B cell (primary cell): ENCODE measurements around the gene ADCY3.

Experiments
- EZH2 ChIP-seq: IDR thresholded peaks from 2 replicates; pipeline ENCODE4 v1.6.1; 2012; ENCODE audit warnings: borderline replicate concordance, low read depth, mild to moderate bottlenecking, moderate library complexity, low read length; ENCODE audit not compliant: insufficient read depth, poor library complexity, severe bottlenecking
- TF ChIP-seq, protein P1 (sequence below): fragments of 200-600 bp; IDR thresholded peaks from one replicate; pipeline ENCODE4 v1.8.0; 2022; ENCODE audit warnings: antibody characterized with exemption, mild to moderate bottlenecking

- TF ChIP-seq, protein P1, sequence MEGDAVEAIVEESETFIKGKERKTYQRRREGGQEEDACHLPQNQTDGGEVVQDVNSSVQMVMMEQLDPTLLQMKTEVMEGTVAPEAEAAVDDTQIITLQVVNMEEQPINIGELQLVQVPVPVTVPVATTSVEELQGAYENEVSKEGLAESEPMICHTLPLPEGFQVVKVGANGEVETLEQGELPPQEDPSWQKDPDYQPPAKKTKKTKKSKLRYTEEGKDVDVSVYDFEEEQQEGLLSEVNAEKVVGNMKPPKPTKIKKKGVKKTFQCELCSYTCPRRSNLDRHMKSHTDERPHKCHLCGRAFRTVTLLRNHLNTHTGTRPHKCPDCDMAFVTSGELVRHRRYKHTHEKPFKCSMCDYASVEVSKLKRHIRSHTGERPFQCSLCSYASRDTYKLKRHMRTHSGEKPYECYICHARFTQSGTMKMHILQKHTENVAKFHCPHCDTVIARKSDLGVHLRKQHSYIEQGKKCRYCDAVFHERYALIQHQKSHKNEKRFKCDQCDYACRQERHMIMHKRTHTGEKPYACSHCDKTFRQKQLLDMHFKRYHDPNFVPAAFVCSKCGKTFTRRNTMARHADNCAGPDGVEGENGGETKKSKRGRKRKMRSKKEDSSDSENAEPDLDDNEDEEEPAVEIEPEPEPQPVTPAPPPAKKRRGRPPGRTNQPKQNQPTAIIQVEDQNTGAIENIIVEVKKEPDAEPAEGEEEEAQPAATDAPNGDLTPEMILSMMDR, result no peak
- TF ChIP-seq EZH2, result no peak
Observed at GRCh38 chr2:24903161-24904103, 16.6 kb downstream of the ADCY3 start.
